ENCODE data around the gene ELL2.

GRCh38 chr5:95935553-95936100 is 26.0 kb downstream of the ELL2 start:
- TF ChIP-seq, protein P1, sequence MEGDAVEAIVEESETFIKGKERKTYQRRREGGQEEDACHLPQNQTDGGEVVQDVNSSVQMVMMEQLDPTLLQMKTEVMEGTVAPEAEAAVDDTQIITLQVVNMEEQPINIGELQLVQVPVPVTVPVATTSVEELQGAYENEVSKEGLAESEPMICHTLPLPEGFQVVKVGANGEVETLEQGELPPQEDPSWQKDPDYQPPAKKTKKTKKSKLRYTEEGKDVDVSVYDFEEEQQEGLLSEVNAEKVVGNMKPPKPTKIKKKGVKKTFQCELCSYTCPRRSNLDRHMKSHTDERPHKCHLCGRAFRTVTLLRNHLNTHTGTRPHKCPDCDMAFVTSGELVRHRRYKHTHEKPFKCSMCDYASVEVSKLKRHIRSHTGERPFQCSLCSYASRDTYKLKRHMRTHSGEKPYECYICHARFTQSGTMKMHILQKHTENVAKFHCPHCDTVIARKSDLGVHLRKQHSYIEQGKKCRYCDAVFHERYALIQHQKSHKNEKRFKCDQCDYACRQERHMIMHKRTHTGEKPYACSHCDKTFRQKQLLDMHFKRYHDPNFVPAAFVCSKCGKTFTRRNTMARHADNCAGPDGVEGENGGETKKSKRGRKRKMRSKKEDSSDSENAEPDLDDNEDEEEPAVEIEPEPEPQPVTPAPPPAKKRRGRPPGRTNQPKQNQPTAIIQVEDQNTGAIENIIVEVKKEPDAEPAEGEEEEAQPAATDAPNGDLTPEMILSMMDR (IDR thresholded peaks at IDR 0.05) = no peak
- no peak for TF ChIP-seq POLR2A (IDR thresholded peaks at IDR 0.05)

Data from heart left ventricle (tissue), 13 donors.